Central memory CD8-positive, alpha-beta T cell (primary cell): Measurements from ENCODE around the gene KIAA1755.
"Not testable (repeated sequence)": the region's sequence is repeated elsewhere in the genome, so short reads cannot be mapped to it uniquely, and the experiment has no call there.

Source experiments
- ATAC-seq: fragments of 150-1000 bp; cut with Tn5 transposase; replicated peaks from 2 replicates; pipeline ENCODE4 v1.10.0; 2022; ENCODE audit warnings: mild to moderate bottlenecking, moderate FRiP score, moderate number of reproducible peaks; ENCODE audit not compliant: poor library complexity, severe bottlenecking; ENCODE audit errors: extremely low read depth
- DNase-seq, 2 donors: peaks; one replicate each; pipeline ENCODE4 v3.0.0; 2021; ENCODE audit warnings: low spot score in 2 of 2
- H3K27ac Mint-ChIP-seq: one replicate; pipeline ENCODE4 v1.8.0; 2022; ENCODE audit warnings: low read depth, mild to moderate bottlenecking, moderate library complexity, mixed read lengths
- H3K27me3 Mint-ChIP-seq: one replicate; pipeline ENCODE4 v1.8.0; 2022; ENCODE audit warnings: mixed read lengths
- H3K36me3 Mint-ChIP-seq: one replicate; pipeline ENCODE4 v1.8.0; 2022; ENCODE audit warnings: mild to moderate bottlenecking, moderate library complexity, mixed read lengths; ENCODE audit not compliant: insufficient read depth
- H3K4me1 Mint-ChIP-seq: one replicate; pipeline ENCODE4 v1.8.0; 2022; ENCODE audit warnings: mixed read lengths
- H3K4me3 Mint-ChIP-seq: one replicate; pipeline ENCODE4 v1.8.0; 2022; ENCODE audit warnings: mild to moderate bottlenecking, moderate library complexity, mixed read lengths
- H3K9me3 Mint-ChIP-seq: one replicate; pipeline ENCODE4 v1.8.0; 2022; ENCODE audit warnings: mixed read lengths

KIAA1755 gene

DNA sequence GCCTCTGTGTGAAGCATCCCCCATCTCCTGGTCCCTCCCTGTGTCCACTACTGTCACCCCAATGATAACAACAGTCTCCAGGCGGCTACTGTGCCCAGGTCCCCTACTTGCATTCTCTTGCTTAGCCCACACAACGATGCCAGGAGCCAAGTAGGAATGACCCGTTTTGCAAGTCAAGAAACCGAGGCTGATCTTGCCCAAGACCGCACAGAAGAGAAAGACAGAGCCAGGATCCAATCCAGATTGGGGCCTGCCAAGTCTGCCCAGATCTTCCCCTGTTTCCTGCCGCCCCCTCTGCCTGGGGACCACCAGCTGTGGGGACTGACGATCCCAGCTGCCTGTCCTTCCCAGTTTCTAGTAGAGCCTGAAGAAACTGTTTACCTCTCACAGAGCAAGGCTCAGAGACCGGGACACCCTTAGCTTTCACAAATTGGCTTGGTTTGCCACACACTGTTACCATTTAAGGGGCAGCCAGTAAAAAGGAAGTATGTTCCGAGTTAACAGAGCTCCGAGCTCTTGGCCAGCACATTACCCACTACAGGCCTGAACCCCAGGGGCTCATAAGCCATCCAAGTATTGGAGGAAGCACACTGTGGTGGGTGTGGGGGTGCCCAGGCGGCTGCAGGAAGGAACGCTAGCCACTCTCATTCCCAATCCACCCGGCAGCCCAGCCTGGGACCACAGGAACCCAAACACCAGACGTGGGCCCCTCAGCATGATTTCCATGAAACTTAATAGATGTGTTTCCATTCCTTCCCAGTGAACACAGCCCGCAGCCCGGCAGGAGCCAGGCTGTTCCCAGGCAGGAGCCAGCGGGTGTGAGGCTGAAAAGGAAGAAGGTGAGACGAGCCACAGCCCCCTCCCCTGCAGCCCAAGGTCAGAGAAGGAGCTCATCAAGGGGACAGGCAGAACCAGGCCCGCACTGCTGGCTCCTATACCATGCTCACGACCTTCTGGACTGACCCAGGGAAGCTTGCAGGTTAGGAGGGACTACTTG, 7.9 kb downstream of the KIAA1755 start:
- no peak for DNase-seq
- Mint-ChIP-seq H3K36me3 (no peaks in the 10 kb centered on the region), H3K9me3 (no peaks in the 10 kb centered on the region), H3K4me3 (no peak overlapping the region), H3K4me1 (no peaks in the 10 kb centered on the region), H3K27me3 (peaks cover 41% of the 10 kb centered on the region), H3K27ac (no peak overlapping the region)
- no peak for ATAC-seq

DNA sequence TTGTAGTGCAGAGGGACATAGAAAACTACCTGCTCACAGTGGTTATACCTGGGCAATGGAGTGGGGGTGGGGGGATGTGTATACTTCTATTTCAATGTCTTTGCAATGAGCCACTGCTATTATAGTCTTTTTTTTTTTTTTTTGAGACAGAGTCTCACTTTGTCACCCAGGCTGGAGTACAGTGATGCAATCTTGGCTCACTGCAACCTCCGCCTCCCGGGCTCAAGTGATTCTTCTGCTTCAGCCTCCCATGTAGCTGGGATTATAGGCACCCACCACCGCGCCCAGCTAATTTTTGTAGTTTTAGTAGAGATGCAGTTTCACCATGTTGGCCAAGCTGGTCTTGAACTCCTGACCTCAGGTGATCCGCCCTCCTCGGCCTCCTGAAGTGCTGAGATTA, 9.1 kb downstream of the KIAA1755 start:
- H3K27ac Mint-ChIP-seq, H3K9me3 Mint-ChIP-seq, H3K4me1 Mint-ChIP-seq, ATAC-seq, DNase-seq, H3K4me3 Mint-ChIP-seq, H3K36me3 Mint-ChIP-seq: not testable (repeated sequence)
- H3K27me3 Mint-ChIP-seq, result peaks cover 41% of the 10 kb centered on the region

DNA sequence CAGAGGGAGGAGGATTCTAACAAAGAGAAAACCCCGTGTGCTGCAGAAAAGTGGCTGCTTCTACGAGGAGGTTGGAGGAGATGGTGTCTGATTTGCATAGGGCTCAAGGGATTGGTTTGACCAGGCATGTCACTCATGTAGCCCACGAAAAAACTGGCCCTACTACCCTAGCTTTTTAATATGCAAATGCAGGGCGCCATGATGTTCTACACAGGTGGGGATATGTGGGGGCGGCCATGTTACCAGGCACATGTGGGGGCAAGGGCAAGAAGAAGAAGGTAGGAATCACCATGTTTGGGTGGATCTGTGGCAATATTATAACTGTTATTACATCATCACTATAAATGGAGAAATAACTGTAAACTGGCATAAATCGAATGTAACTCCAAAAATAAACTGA, 9.9 kb downstream of the KIAA1755 start:
- Mint-ChIP-seq H3K36me3 (no peaks in the 10 kb centered on the region), H3K27ac (no peak overlapping the region), H3K27me3 (peaks cover 41% of the 10 kb centered on the region), H3K9me3 (no peaks in the 10 kb centered on the region), H3K4me3 (no peak overlapping the region), H3K4me1 (no peaks in the 10 kb centered on the region)
- DNase-seq (no peak), ATAC-seq (no peak)

- peaks cover 41% of the 10 kb centered on the region for H3K27me3 Mint-ChIP-seq
- DNase-seq, result no peak
- ATAC-seq, result no peak
- H3K36me3 Mint-ChIP-seq, result no peaks in the 10 kb centered on the region
- H3K9me3 Mint-ChIP-seq, result no peaks in the 10 kb centered on the region
- H3K4me1 Mint-ChIP-seq, result no peaks in the 10 kb centered on the region
- no peak overlapping the region for H3K4me3 Mint-ChIP-seq
- H3K27ac Mint-ChIP-seq, result no peak overlapping the region
Observed at GRCh38 chr20:38249536-38250310, 10.8 kb downstream of the KIAA1755 start.

DNA sequence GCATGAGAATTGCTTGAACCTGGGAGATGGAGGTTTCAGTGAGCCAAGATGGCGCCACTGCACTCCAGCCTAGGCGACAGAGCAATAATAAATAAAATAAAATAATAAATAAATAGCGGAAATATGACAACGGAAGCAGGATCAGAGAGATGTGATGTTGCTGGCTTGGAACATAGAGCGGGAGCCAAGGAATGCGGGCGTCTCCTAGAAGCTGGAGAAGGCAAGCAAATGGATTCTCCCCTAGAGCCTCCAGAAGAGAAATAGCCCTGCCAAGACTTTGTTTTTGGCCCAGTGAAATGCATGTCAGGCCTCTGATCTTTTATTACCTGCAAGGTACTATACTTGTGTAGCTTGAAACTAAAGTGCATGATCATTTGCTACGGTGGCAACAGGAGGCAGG, 12.4 kb downstream of the KIAA1755 start:
- H3K9me3 Mint-ChIP-seq, result no peaks in the 10 kb centered on the region
- no peaks in the 10 kb centered on the region for H3K4me1 Mint-ChIP-seq
- no peak overlapping the region for H3K4me3 Mint-ChIP-seq
- no peak overlapping the region for H3K27ac Mint-ChIP-seq
- DNase-seq (no peak), ATAC-seq (no peak)
- peaks cover 32% of the 10 kb centered on the region for H3K27me3 Mint-ChIP-seq
- H3K36me3 Mint-ChIP-seq, result no peaks in the 10 kb centered on the region

DNA sequence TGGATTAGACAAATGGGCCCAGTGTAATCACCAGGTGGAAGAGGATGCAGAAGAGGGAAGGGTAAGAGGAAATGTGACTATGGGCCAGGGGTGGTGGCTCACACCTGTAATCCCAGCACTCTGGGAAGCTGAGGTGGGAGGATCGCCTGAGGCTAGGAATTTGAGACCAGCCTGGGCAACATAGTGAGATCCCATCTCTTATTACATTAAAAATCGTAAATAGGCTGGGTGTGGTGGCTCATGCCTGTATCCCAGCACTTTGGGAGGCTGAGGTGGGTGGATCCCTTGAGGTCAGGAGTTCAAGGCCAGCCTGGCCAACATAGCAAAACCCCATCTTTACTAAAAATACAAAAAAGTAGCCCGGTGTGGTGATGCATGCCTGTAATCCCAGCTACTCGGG, 12.8 kb downstream of the KIAA1755 start:
- H3K36me3 Mint-ChIP-seq, ATAC-seq, H3K27ac Mint-ChIP-seq, H3K4me1 Mint-ChIP-seq, H3K9me3 Mint-ChIP-seq, H3K4me3 Mint-ChIP-seq, DNase-seq: not testable (repeated sequence)
- peaks cover 28% of the 10 kb centered on the region for H3K27me3 Mint-ChIP-seq

- no peak overlapping the region for H3K4me3 Mint-ChIP-seq
- DNase-seq, result no peak
- peaks cover 2% of the 10 kb centered on the region for H3K9me3 Mint-ChIP-seq
- H3K4me1 Mint-ChIP-seq, result no peaks in the 10 kb centered on the region
- no peak overlapping the region for H3K27ac Mint-ChIP-seq
- no peak for ATAC-seq
- H3K36me3 Mint-ChIP-seq, result no peaks in the 10 kb centered on the region
- H3K27me3 Mint-ChIP-seq, result peaks cover 22% of the 10 kb centered on the region
Observed at GRCh38 chr20:38247166-38247509, 13.4 kb downstream of the KIAA1755 start.

- Mint-ChIP-seq H3K27ac (no peak overlapping the region), H3K9me3 (peaks cover 5% of the 10 kb centered on the region), H3K27me3 (peaks cover 16% of the 10 kb centered on the region), H3K36me3 (no peaks in the 10 kb centered on the region), H3K4me3 (no peak overlapping the region), H3K4me1 (no peaks in the 10 kb centered on the region)
- ATAC-seq (no peak), DNase-seq (no peak)
Observed at GRCh38 chr20:38246357-38247165, 14.0 kb downstream of the KIAA1755 start.

GRCh38 chr20:38245753-38246152, 14.8 kb downstream of the KIAA1755 start:
- Mint-ChIP-seq H3K27me3 (peaks cover 16% of the 10 kb centered on the region), H3K27ac (no peak overlapping the region), H3K36me3 (no peaks in the 10 kb centered on the region), H3K9me3 (peaks cover 5% of the 10 kb centered on the region), H3K4me1 (no peaks in the 10 kb centered on the region), H3K4me3 (no peak overlapping the region)
- DNase-seq, result no peak
- no peak for ATAC-seq

DNA sequence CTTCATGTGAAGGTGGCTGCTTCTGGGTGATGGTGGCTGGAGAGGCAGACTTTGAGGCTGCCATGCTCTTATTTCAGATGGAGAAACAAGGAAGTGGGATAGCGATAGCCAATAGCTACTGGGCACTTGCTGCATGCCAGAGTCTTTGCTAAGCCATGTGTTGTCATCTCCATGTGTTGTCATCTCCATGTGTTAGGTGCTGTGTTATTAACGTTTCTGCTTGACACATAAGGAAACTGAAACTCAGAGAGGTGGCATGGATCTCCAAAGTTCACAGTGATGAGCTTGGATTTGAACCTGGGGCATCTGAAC, 16.9 kb downstream of the KIAA1755 start:
- Mint-ChIP-seq H3K4me3 (no peak overlapping the region), H3K36me3 (no peaks in the 10 kb centered on the region), H3K9me3 (peaks cover 5% of the 10 kb centered on the region), H3K4me1 (no peaks in the 10 kb centered on the region), H3K27me3 (peaks cover 34% of the 10 kb centered on the region), H3K27ac (no peak overlapping the region)
- DNase-seq, result no peak
- no peak for ATAC-seq

DNA sequence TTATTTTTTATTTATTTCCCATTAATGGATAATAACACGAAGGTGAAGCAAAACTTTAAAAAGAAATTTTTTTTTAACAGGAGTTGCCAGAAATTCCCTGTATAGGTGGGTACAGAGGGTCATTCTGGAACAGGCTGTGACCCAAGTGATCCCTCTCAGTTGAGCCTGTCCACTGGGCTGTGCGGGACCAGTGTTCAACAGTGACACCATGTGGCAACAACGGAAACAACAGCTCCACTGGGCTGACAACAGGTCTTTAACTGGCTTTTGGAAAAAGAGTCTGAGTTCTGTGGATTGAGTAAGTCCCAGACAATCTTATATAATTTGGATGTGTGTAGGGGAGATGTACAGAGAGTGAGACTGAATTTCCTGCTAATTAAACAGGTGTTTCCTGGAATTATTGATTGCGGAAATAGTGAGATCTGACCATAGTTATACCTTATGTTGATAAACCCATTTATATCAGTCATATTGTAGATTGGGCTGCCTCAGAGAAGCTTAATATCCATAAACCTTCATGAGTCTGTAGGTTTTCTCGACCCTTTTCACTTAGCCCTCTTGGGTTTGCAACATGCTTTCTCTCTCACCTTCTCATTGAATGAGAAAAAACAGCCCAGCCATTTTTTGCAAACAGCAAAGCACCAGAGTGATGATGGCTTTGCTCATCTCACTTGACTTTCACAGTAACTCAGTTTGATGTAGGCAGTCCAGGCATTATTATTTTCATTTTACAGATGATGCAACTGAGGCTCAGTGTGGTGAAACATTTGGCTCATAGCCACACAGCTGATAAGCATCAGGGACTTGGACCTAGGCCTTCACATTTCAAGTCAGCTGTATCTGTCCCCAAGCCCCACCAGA, 17.5 kb downstream of the KIAA1755 start:
- Mint-ChIP-seq H3K9me3 (peaks cover 5% of the 10 kb centered on the region), H3K27ac (no peak overlapping the region), H3K36me3 (no peaks in the 10 kb centered on the region), H3K4me1 (no peaks in the 10 kb centered on the region), H3K4me3 (peak overlapping the region; percentile 34), H3K27me3 (peaks cover 38% of the 10 kb centered on the region)
- DNase-seq (no peak), ATAC-seq (no peak)

DNA sequence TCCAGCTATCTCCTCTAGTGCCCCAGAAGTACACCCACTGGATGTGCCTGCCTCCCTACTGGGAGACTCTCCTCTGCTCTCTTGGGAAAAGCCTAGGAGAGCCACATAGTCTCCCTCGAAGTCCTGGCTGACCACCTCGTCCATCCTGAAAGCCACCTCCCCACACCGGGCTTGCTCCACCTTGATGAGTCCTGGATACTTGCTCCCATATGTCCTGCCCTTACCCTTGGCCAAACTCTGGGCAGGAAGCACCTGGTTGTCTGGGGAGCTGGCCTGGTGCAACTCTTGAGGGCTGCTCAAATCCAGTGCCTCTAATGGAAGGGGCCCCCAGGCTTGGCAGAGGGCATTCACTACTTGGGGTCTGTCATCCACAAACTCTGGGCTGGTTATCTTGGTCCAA, 19.3 kb downstream of the KIAA1755 start:
- Mint-ChIP-seq H3K27ac (no peak overlapping the region), H3K9me3 (peaks cover 5% of the 10 kb centered on the region), H3K4me1 (no peaks in the 10 kb centered on the region), H3K36me3 (no peaks in the 10 kb centered on the region), H3K27me3 (peaks cover 22% of the 10 kb centered on the region), H3K4me3 (no peak overlapping the region)
- DNase-seq, result no peak
- no peak for ATAC-seq
